Uterus (tissue), 4 donors: Measurements from ENCODE around the gene CACNA1B. TPM values are rescaled to one million over a fixed set of nuclear protein-coding genes. Genes with fewer than 3 reads are reported as not detected.

Experiments used
- DNase-seq, 2 donors: peaks; one replicate each; pipeline ENCODE4 v3.0.0-alpha.2; 2019 to 2020
- H3K27ac ChIP-seq, 2 donors: fragments of 200-600 bp; sonication (generic); 1 replicate in 1 of 2; 2 replicates in 1 of 2; pipeline ENCODE4 v1.5.1; 2016 to 2018
- H3K27me3 ChIP-seq, 2 donors: fragments of 200-600 bp; sonication (generic); one replicate each; pipeline ENCODE4 v1.5.1; 2018 to 2019; ENCODE audit warnings: control low read depth in 1 of 2
- H3K36me3 ChIP-seq, 2 donors: fragments of 200-600 bp; sonication (generic); one replicate each; pipeline ENCODE4 v1.5.1; 2019; ENCODE audit warnings: control low read depth in 1 of 2
- H3K4me1 ChIP-seq, 2 donors: fragments of 200-600 bp; sonication (generic); one replicate each; pipeline ENCODE4 v1.5.1; 2018 to 2019; ENCODE audit warnings: control low read depth in 1 of 2
- H3K4me3 ChIP-seq, 2 donors: fragments of 200-600 bp; sonication (generic); 1 replicate in 1 of 2; 2 replicates in 1 of 2; pipeline ENCODE4 v1.5.1; 2018 to 2019; ENCODE audit warnings: mild to moderate bottlenecking in 1 of 2
- H3K9me3 ChIP-seq, 2 donors: fragments of 200-600 bp; sonication (generic); one replicate each; pipeline ENCODE4 v1.5.1; 2019; ENCODE audit warnings: control low read depth in 1 of 2
- CTCF ChIP-seq, 4 experiments: fragments of 200-600 bp in 2 of 4; fragments of 450-650 bp in 2 of 4; sonication (generic) in 2 of 4; IDR thresholded peaks; one replicate each; pipeline ENCODE4 v1.5.1; 2016 to 2019; ENCODE audit warnings: antibody characterized with exemption in 4 of 4, mild to moderate bottlenecking in 2 of 4, moderate library complexity in 1 of 4
- POLR2A ChIP-seq, 2 donors: fragments of 450-650 bp; IDR thresholded peaks; one replicate each; pipeline ENCODE4 v1.6.1; 2016; ENCODE audit warnings: antibody characterized with exemption in 2 of 2, mild to moderate bottlenecking in 1 of 2, moderate library complexity in 1 of 2
- intact Hi-C: fragments of 100-400 bp; cut with DNase I; formaldehyde crosslinking; loops from one replicate; pipeline ENCODE4 v1.15.1; 2023; ENCODE audit warnings: low total_unique reads
- total RNA-seq, 4 donors: library from RNA; depleted of rRNA in 3 of 4; stranded (reverse); fragments of >200 nt in 3 of 4; gene quantifications; one replicate each; pipeline versions ENCODE4 v1.1.0 to v1.2.4, GENCODE V29; 2014 to 2023
- donor health status: DM: yes; HTN: yes; CAD: no.

The CACNA1B gene
- total RNA-seq, 4 donors from 2014 or later, result 0.12 to 0.97 TPM; not detected in 2

- no peak for DNase-seq
- TF ChIP-seq CTCF (IDR thresholded peaks at IDR 0.05) (no peak), POLR2A (IDR thresholded peaks at IDR 0.05) (no peak)
Measured at GRCh38 chr9:137836831-137837241, 40.7 kb upstream of the CACNA1B start.

GRCh38 chr9:137837345-137838278 lies 40.0 kb upstream of the CACNA1B start:
- Histone ChIP-seq H3K27me3 (no peaks in the 10 kb centered on the region), H3K4me1 (no peaks in the 10 kb centered on the region), H3K9me3 (no peaks in the 10 kb centered on the region), H3K36me3 (no peaks in the 10 kb centered on the region), H3K27ac (no peak overlapping the region), H3K4me3 (no peak overlapping the region)
- no peak for DNase-seq
- intact Hi-C loops, result no loop called here
- no peak for TF ChIP-seq POLR2A (IDR thresholded peaks at IDR 0.05)
- TF ChIP-seq CTCF (IDR thresholded peaks at IDR 0.05), result no peak

More at GRCh38 chr9:137836831-137837241, 40.7 kb upstream of the CACNA1B start:
- no peak overlapping the region for H3K27ac ChIP-seq
- H3K36me3 ChIP-seq, result no peaks in the 10 kb centered on the region
- intact Hi-C loops, result no loop called here
- no peaks in the 10 kb centered on the region for H3K9me3 ChIP-seq
- H3K4me3 ChIP-seq, result no peak overlapping the region
- H3K4me1 ChIP-seq, result no peaks in the 10 kb centered on the region
- no peaks in the 10 kb centered on the region for H3K27me3 ChIP-seq

GRCh38 chr9:137838576-137838975 lies 39.0 kb upstream of the CACNA1B start:
- Histone ChIP-seq H3K27me3 (no peaks in the 10 kb centered on the region), H3K4me3 (no peak overlapping the region), H3K4me1 (no peaks in the 10 kb centered on the region), H3K36me3 (no peaks in the 10 kb centered on the region), H3K9me3 (no peaks in the 10 kb centered on the region), H3K27ac (no peak overlapping the region)
- intact Hi-C loops, result no loop called here
- TF ChIP-seq POLR2A (IDR thresholded peaks at IDR 0.05) (no peak), CTCF (IDR thresholded peaks at IDR 0.05) (no peak)
- DNase-seq, result no peak

- Histone ChIP-seq H3K27me3 (no peaks in the 10 kb centered on the region), H3K27ac (no peak overlapping the region), H3K4me1 (no peaks in the 10 kb centered on the region), H3K36me3 (no peaks in the 10 kb centered on the region), H3K9me3 (no peaks in the 10 kb centered on the region), H3K4me3 (no peak overlapping the region)
- TF ChIP-seq POLR2A (IDR thresholded peaks at IDR 0.05) (no peak), CTCF (IDR thresholded peaks at IDR 0.05) (no peak)
- DNase-seq, result no peak
- intact Hi-C loops, result no loop called here
Measured at GRCh38 chr9:137843355-137843754, 34.2 kb upstream of the CACNA1B start.

- DNase-seq, result no peak
- H3K4me1 ChIP-seq, result no peaks in the 10 kb centered on the region
- TF ChIP-seq CTCF (IDR thresholded peaks at IDR 0.05), result no peak
- no peak for TF ChIP-seq POLR2A (IDR thresholded peaks at IDR 0.05)
Measured at GRCh38 chr9:137851516-137852267, 25.9 kb upstream of the CACNA1B start.

More at GRCh38 chr9:137851516-137852267, 25.9 kb upstream of the CACNA1B start:
- intact Hi-C loops, result no loop called here
- Histone ChIP-seq H3K27ac (no peak overlapping the region), H3K9me3 (peaks cover 0 to 14% of the 10 kb centered on the region in 2 donors), H3K27me3 (no peaks in the 10 kb centered on the region), H3K4me3 (no peak overlapping the region), H3K36me3 (no peaks in the 10 kb centered on the region)
